Measurements from ENCODE around the gene SPAG16. TPM values are rescaled to one million over a fixed set of nuclear protein-coding genes. Genes with fewer than 3 reads are reported as not detected.

SPAG16 gene
- total and polyA plus RNA-seq, 2 of the 13 experiments (the other 11 are each of a cell fraction or from before 2014, with no cell fraction given), result 9.6 to 26.5 TPM

- TF ChIP-seq HNF1A (IDR thresholded peaks at IDR 0.05; ENCODE audit: low read depth) (no peak), HNF1A (CRISPR knock-in tag; IDR thresholded peaks at IDR 0.05; ENCODE audit: borderline replicate concordance) (no peak), NFYB (CRISPR knock-in tag; IDR thresholded peaks at IDR 0.05) (no peak), ZFP41 (CRISPR knock-in tag; IDR thresholded peaks at IDR 0.05; ENCODE audit: borderline replicate concordance) (no peak), ZNF543 (CRISPR knock-in tag; IDR thresholded peaks at IDR 0.05) (no peak)
Observed at GRCh38 chr2:214365549-214365948, 1081.3 kb downstream of the SPAG16 start (continued).

GRCh38 chr2:214367171-214367570 is 1082.9 kb downstream of the SPAG16 start:
- CTCF ChIA-PET (ENCODE audit: low intra/inter-chr PET ratio, low total read pairs), result no interaction called here
- no peak for TF ChIP-seq ZNF329 (CRISPR knock-in tag; IDR thresholded peaks at IDR 0.05; ENCODE audit: low read depth)
- no peak for TF ChIP-seq SMAD9 (CRISPR knock-in tag; IDR thresholded peaks at IDR 0.05)
- no peak for TF ChIP-seq ZNF775 (CRISPR knock-in tag; IDR thresholded peaks at IDR 0.05; ENCODE audit: borderline replicate concordance)
- TF ChIP-seq MXD3 (CRISPR knock-in tag; IDR thresholded peaks at IDR 0.05), result no peak
- TF ChIP-seq FOXA1 (IDR thresholded peaks at IDR 0.05), result no peak
- TF ChIP-seq FOXA1 (CRISPR knock-in tag; IDR thresholded peaks at IDR 0.05), result no peak
- no peak for TF ChIP-seq ZBTB7B (CRISPR knock-in tag; IDR thresholded peaks at IDR 0.05)
- no peak for TF ChIP-seq IRX3 (CRISPR knock-in tag; IDR thresholded peaks at IDR 0.05; ENCODE audit: borderline replicate concordance, low read depth)
- no peak for TF ChIP-seq TRIM22 (IDR thresholded peaks at IDR 0.05)
- no peak for TF ChIP-seq ZC3H4 (CRISPR knock-in tag; IDR thresholded peaks at IDR 0.05; ENCODE audit: borderline replicate concordance)
- no peak for TF ChIP-seq ZNF343 (CRISPR knock-in tag; IDR thresholded peaks at IDR 0.05)
- TF ChIP-seq THYN1 (CRISPR knock-in tag; IDR thresholded peaks at IDR 0.05; ENCODE audit: borderline replicate concordance, low read depth), result no peak
- no peak for TF ChIP-seq DNMT3B (CRISPR knock-in tag; conservative IDR thresholded peaks at IDR 0.05)
- intact Hi-C loops (cut with micrococcal nuclease; ENCODE audit: unreplicated experiment) (no loop called here), in situ Hi-C loops (cut with HindIII; ENCODE audit: extremely low pct_ligation_motif_present, low pct_unique_long_range_greater_than_20kb) (no loop called here)
- no peaks in the 10 kb centered on the region for H3K36me3 ChIP-seq (replicated peaks in 1 of 2; ENCODE audit: control insufficient read depth in 1 of 2, insufficient read depth in 2 of 2, low read length in 2 of 2)
- no peaks in the 10 kb centered on the region for H3K9me3 ChIP-seq (ENCODE audit: low read length)
- ATAC-seq, result no peak
- no peak overlapping the region for H3K9ac ChIP-seq (ENCODE audit: insufficient read depth, low read depth, low read length)
- DNase-seq (ENCODE audit: low spot score), result no peak
- H3K4me3 ChIP-seq (replicated peaks in 1 of 3; ENCODE audit: insufficient read depth in 1 of 3, low read depth in 2 of 3, low read length in 3 of 3), result no peak overlapping the region
- H3K4me2 ChIP-seq (ENCODE audit: low read depth, low read length), result no peak overlapping the region
- no peaks in the 10 kb centered on the region for H3K27me3 ChIP-seq (ENCODE audit: control insufficient read depth in 1 of 2, insufficient read depth in 2 of 2, low read length in 2 of 2)
- WGBS (ENCODE audit: low lambda C conversion rate), result 0% methylated on average over 3 of the region's 3 CpGs
- BruUV-seq (replicated peaks), result no TSS peak
- H2AFZ ChIP-seq (ENCODE audit: low read length), result no peak overlapping the region
- H3K79me2 ChIP-seq (ENCODE audit: insufficient read depth, low read length), result no peaks in the 10 kb centered on the region
- H3K4me1 ChIP-seq (ENCODE audit: insufficient read depth, low read length), result no peaks in the 10 kb centered on the region
- POLR2A ChIA-PET, result no interaction called here
- H4K20me1 ChIP-seq (ENCODE audit: insufficient read depth, low read length), result no peaks in the 10 kb centered on the region
- H3K27ac ChIP-seq (ENCODE audit: extremely low read length, insufficient read depth, low read length), result no peak overlapping the region
- FAIRE-seq, result no peak
